IMR-90 (cell line): ENCODE results near the gene MFSD2A. TPM values are rescaled to one million over a fixed set of nuclear protein-coding genes. Genes with fewer than 3 reads are reported as not detected.

ENCODE experiments used
- ATAC-seq: fragments of 200-7000 bp; cut with Tn5 transposase; 2 replicates; pipeline ENCODE4 v1.9.1; 2020; ENCODE audit warnings: low read depth, mild to moderate bottlenecking, moderate library complexity
- Bru-seq: library from RNA; stranded (reverse); fragments of 400-500 nt; gene quantifications from one replicate; lab custom pipeline; 2021; lab: Mats Ljungman, UMichigan
- BruChase-seq, 2 experiments: library from RNA; stranded (reverse); fragments of 400-500 nt; gene quantifications; one replicate each; lab custom pipeline; 2021; lab: Mats Ljungman, UMichigan
- BruUV-seq: library from RNA; stranded (reverse); fragments of 400-500 nt; replicated peaks from 2 replicates; lab custom pipeline; 2021; lab: Mats Ljungman, UMichigan
- CTCF ChIA-PET: fragments of 300-600 bp; formaldehyde crosslinking; extraction: SDS; loops from one replicate; lab custom pipeline; 2021; ENCODE audit warnings: antibody characterized with exemption; lab: Yijun Ruan, JAX
- POLR2A ChIA-PET: fragments of 300-600 bp; sonication (Branson Sonifier 250); formaldehyde crosslinking; loops from one replicate; lab custom pipeline; 2022; ENCODE audit warnings: antibody characterized with exemption; ENCODE audit not compliant: unreplicated experiment; lab: Charles Lee
- DNase-seq: peaks from one replicate; pipeline ENCODE4 v3.0.0; 2013
- H2AFZ ChIP-seq: replicated peaks from 2 replicates; pipeline ENCODE3; 2013; ENCODE audit warnings: low read length, mild to moderate bottlenecking; ENCODE audit not compliant: poor library complexity
- H2AK5ac ChIP-seq: 2 replicates; pipeline ENCODE4 v1.6.1; 2013; ENCODE audit warnings: low read depth, low read length, inconsistent platforms
- H2AK9ac ChIP-seq: replicated peaks from 2 replicates; pipeline ENCODE3; 2013; ENCODE audit warnings: mild to moderate bottlenecking, low read depth, low read length, moderate library complexity; ENCODE audit not compliant: poor library complexity
- H2BK120ac ChIP-seq: 2 replicates; pipeline ENCODE4 v1.6.1; 2013; ENCODE audit warnings: low read depth, low read length, inconsistent platforms
- H2BK15ac ChIP-seq: 3 replicates; pipeline ENCODE4 v1.6.1; 2013; ENCODE audit warnings: low read depth, low read length, inconsistent platforms
- H2BK20ac ChIP-seq: 2 replicates; pipeline ENCODE4 v1.6.1; 2013; ENCODE audit warnings: low read depth, mild to moderate bottlenecking, inconsistent platforms, low read length, moderate library complexity
- H2BK5ac ChIP-seq: 2 replicates; pipeline ENCODE4 v1.6.1; 2013; ENCODE audit warnings: mild to moderate bottlenecking, low read depth, low read length, inconsistent platforms; ENCODE audit not compliant: poor library complexity, severe bottlenecking
- H3K14ac ChIP-seq: replicated peaks from 2 replicates; pipeline ENCODE4 v1.6.1; 2013; ENCODE audit warnings: low read depth, low read length, inconsistent platforms
- H3K18ac ChIP-seq: 2 replicates; pipeline ENCODE4 v1.6.1; 2013; ENCODE audit warnings: low read depth, low read length, control low read depth
- H3K23ac ChIP-seq: 2 replicates; pipeline ENCODE4 v1.6.1; 2013; ENCODE audit warnings: low read depth, low read length, inconsistent platforms
- H3K27ac ChIP-seq: 2 replicates; pipeline ENCODE4 v1.5.1; 2013; ENCODE audit warnings: mild to moderate bottlenecking, control low read depth, low read length; ENCODE audit not compliant: insufficient read depth
- H3K27me3 ChIP-seq: 2 replicates; pipeline ENCODE4 v1.6.1; 2013; ENCODE audit warnings: low read length; ENCODE audit not compliant: control insufficient read depth, insufficient read depth
- H3K36me3 ChIP-seq: 2 replicates; pipeline ENCODE4 v1.6.1; 2013; ENCODE audit warnings: low read length, mixed read lengths; ENCODE audit not compliant: control insufficient read depth, insufficient read depth
- H3K4ac ChIP-seq: 2 replicates; pipeline ENCODE4 v1.6.1; 2013; ENCODE audit warnings: low read depth, low read length, inconsistent platforms
- H3K4me1 ChIP-seq: 2 replicates; pipeline ENCODE4 v1.6.1; 2013; ENCODE audit warnings: low read length, mixed read lengths; ENCODE audit not compliant: control insufficient read depth, insufficient read depth
- H3K4me2 ChIP-seq: 2 replicates; pipeline ENCODE4 v1.6.1; 2013; ENCODE audit warnings: low read depth, mild to moderate bottlenecking, control low read depth, low read length, moderate library complexity
- H3K4me3 ChIP-seq: 2 replicates; pipeline ENCODE4 v1.5.1; 2013; ENCODE audit warnings: low read depth, mild to moderate bottlenecking, control low read depth, low read length, moderate library complexity; ENCODE audit not compliant: insufficient read depth
- H3K56ac ChIP-seq: 2 replicates; pipeline ENCODE4 v1.6.1; 2013; ENCODE audit warnings: low read length, inconsistent platforms; ENCODE audit not compliant: insufficient read depth; ENCODE audit errors: extremely low read depth
- H3K79me1 ChIP-seq, 2 experiments: 2 replicates each; pipeline ENCODE4 v1.6.1; 2013; ENCODE audit warnings: low read length in 2 of 2, inconsistent platforms in 1 of 2, low read depth in 1 of 2
- H3K9ac ChIP-seq: 2 replicates; pipeline ENCODE4 v1.6.1; 2013; ENCODE audit warnings: low read depth, low read length, control low read depth
- H3K9me1 ChIP-seq: 2 replicates; pipeline ENCODE4 v1.6.1; 2013; ENCODE audit warnings: low read length, inconsistent platforms; ENCODE audit not compliant: insufficient read depth
- H3K9me3 ChIP-seq: 2 replicates; pipeline ENCODE4 v1.6.1; 2013; ENCODE audit warnings: low read length; ENCODE audit not compliant: control insufficient read depth, insufficient read depth
- H4K20me1 ChIP-seq: 2 replicates; pipeline ENCODE4 v1.6.1; 2013; ENCODE audit warnings: low read length, inconsistent platforms; ENCODE audit not compliant: insufficient read depth
- H4K5ac ChIP-seq: 2 replicates; pipeline ENCODE4 v1.6.1; 2013; ENCODE audit warnings: mild to moderate bottlenecking, low read depth, low read length, control low read depth
- H4K8ac ChIP-seq, 2 experiments: 2 replicates each; pipeline ENCODE4 v1.6.1; 2013; ENCODE audit warnings: low read depth in 2 of 2, low read length in 2 of 2, control low read depth in 1 of 2, inconsistent platforms in 1 of 2
- H4K91ac ChIP-seq: 2 replicates; pipeline ENCODE4 v1.6.1; 2013; ENCODE audit warnings: low read depth, low read length, inconsistent platforms; ENCODE audit not compliant: insufficient read depth
- CEBPB ChIP-seq: IDR thresholded peaks from 2 replicates; pipeline ENCODE4 v1.6.1; 2012; ENCODE audit warnings: low read depth, low read length, improper control_type of control experiment
- CHD1 ChIP-seq: IDR thresholded peaks from 2 replicates; pipeline ENCODE4 v1.6.1; 2012; ENCODE audit warnings: low read depth, low read length, improper control_type of control experiment
- MAZ ChIP-seq: IDR thresholded peaks from 2 replicates; pipeline ENCODE4 v1.6.1; 2012; ENCODE audit warnings: low read depth, mild to moderate bottlenecking, low read length, improper control_type of control experiment, moderate library complexity, borderline replicate concordance
- MXI1 ChIP-seq: IDR thresholded peaks from 2 replicates; pipeline ENCODE4 v1.6.1; 2012; ENCODE audit warnings: low read depth, mild to moderate bottlenecking, low read length, moderate library complexity, borderline replicate concordance
- NFE2L2 ChIP-seq: fragments of 150-350 bp; IDR thresholded peaks from 2 replicates; pipeline ENCODE4 v1.6.1; 2016; ENCODE audit warnings: low read depth, mild to moderate bottlenecking, low read length
- POLR2A ChIP-seq: IDR thresholded peaks from 2 replicates; pipeline ENCODE4 v1.6.1; 2012; ENCODE audit warnings: mild to moderate bottlenecking, low read depth, low read length
- WGBS, 2 experiments: methylation state at CpG; one replicate each; pipeline versions ENCODE4 v1.1.5 to v1.1.7; 2013; ENCODE audit warnings: missing lambda C conversion rate in 2 of 2; ENCODE audit not compliant: insufficient read length in 1 of 2; ENCODE audit errors: extremely low coverage in 2 of 2; 5-methylcytosine and 5-hydroxymethylcytosine counted together
- dilution Hi-C: fragments of 300-500 bp; cut with HindIII; formaldehyde crosslinking; loops from one replicate; pipeline ENCODE4 v1.14.3; 2018; ENCODE audit warnings: low sequenced_read_pairs; ENCODE audit not compliant: unreplicated experiment
- in situ Hi-C: fragments of 300-500 bp; cut with MboI; formaldehyde crosslinking; loops from 3 replicates; pipeline ENCODE4 v1.14.3; 2019; ENCODE audit warnings: low sequenced_read_pairs, inconsistent platforms, mixed read lengths
- intact Hi-C: fragments of 100-400 bp; cut with micrococcal nuclease; formaldehyde crosslinking; loops from 2 replicates; pipeline ENCODE4 v1.10.0; 2022
- long read RNA-seq: library from polyadenylated mRNA; unstranded; transcript quantifications from one replicate; pipeline ENCODE4 v2.0.0, GENCODE V29; 2021; ENCODE audit not compliant: unreplicated experiment
- polyA plus RNA-seq, 3 experiments: library from polyadenylated mRNA; depleted of rRNA; stranded (reverse); fragments of >200 nt; gene quantifications; 2 replicates each; pipeline ENCODE4 v1.2.3, GENCODE V29; 2012; ENCODE audit warnings: low replicate concordance in 1 of 3
- total RNA-seq: library from RNA; depleted of rRNA; stranded (reverse); fragments of >200 nt; gene quantifications from 2 replicates; pipeline ENCODE4 v1.2.3, GENCODE V29; 2012; rRNA removed

Gene MFSD2A
- 5.0 and 5.7 TPM in 2 replicates for total RNA-seq
- 6.7 and 7.3 TPM in 2 replicates for polyA plus RNA-seq (2012; rRNA removed)
- 3.7 and 5.3 TPM in 2 replicates for polyA plus RNA-seq (2012; cell fraction: cytosol; rRNA removed)
- polyA plus RNA-seq (2012; cell fraction: nucleus; rRNA removed; ENCODE audit: low replicate concordance) = 13.7 and 18.4 TPM in 2 replicates
- percentile 55 among the genes with signal in this experiment for Bru-seq, nascent RNA
- BruChase-seq, experiment 1, labeled RNA remaining after a 6-hour chase = percentile 38 among the genes with signal in this experiment
- percentile 43 among the genes with signal in this experiment for BruChase-seq, experiment 2, labeled RNA remaining after a 2-hour chase
- long read RNA-seq, partial matches to known transcripts = 4 of 8 reads
- long read RNA-seq, other reads (novel, unspliced or antisense) = 1 of 8 reads

- no peak within 1 kb of the TSS for H3K18ac ChIP-seq
- WGBS, 2 experiments = 1% methylated on average over 32 of the region's 62 CpGs; no CpG with 5 or more reads in 1 of the 2 experiments
- 0 out of 3 replicates have a peak within 1 kb of the TSS, but pooled peaks have one; percentile 32 for H2BK15ac ChIP-seq
- peak within 1 kb of the TSS; percentile 60 for H2AK5ac ChIP-seq
- in situ Hi-C loops = no loop called here
- peaks cover 2% of the 10 kb centered on the region; the same call in 1 of the 2 replicates for H3K27me3 ChIP-seq
- peak within 1 kb of the TSS; percentile 54 for H3K4me3 ChIP-seq
- H3K4me1 ChIP-seq = peaks cover 9% of the 10 kb centered on the region
- peak within 1 kb of the TSS; percentile 92 for H2AFZ ChIP-seq
- H3K9ac ChIP-seq = peak within 1 kb of the TSS; percentile 47
- intact Hi-C loops = loop anchor here (5.0 kb wide), 1 partner anchor 38 kb away; no protein-coding TSS in a partner anchor
- ChIA-PET POLR2A (no interaction called here), CTCF (interaction anchor here (0.9 to 1.3 kb wide), 2 partner anchors 19 to 36 kb away, joined by 3 to 6 read pairs; no protein-coding TSS in a partner anchor)
- no peaks in the 10 kb centered on the region; the same call in 1 of the 2 replicates for H4K20me1 ChIP-seq
- H3K4ac ChIP-seq = peak within 1 kb of the TSS; percentile 72
- peaks cover 1% of the 10 kb centered on the region; the same call in 1 of the 2 replicates for H3K36me3 ChIP-seq
- DNase-seq (peak; percentile 89), ATAC-seq (peak; percentile 97)
- no peak within 1 kb of the TSS for H2BK20ac ChIP-seq
- dilution Hi-C loops = no loop called here
- H3K56ac ChIP-seq = no peak within 1 kb of the TSS
- peak within 1 kb of the TSS; percentile 62; the same call in 1 of the 2 replicates for H2BK120ac ChIP-seq
- H3K14ac ChIP-seq = peak within 1 kb of the TSS; percentile 52
- H3K79me1 ChIP-seq = peaks cover 0 to 19% of the 10 kb centered on the region in 2 experiments; a peak in 3 of 4 replicates
- no peak within 1 kb of the TSS for H4K5ac ChIP-seq
- H2AK9ac ChIP-seq = peak within 1 kb of the TSS; percentile 95
- peak within 1 kb of the TSS; percentile 18 to 87; a peak in 2 of 4 replicates for H4K8ac ChIP-seq
- H3K23ac ChIP-seq = peak within 1 kb of the TSS; percentile 75; the same call in 1 of the 2 replicates
- H3K9me1 ChIP-seq = peaks cover 8% of the 10 kb centered on the region
- no peak within 1 kb of the TSS for H2BK5ac ChIP-seq
- no peaks in the 10 kb centered on the region; the same call in 1 of the 2 replicates for H3K9me3 ChIP-seq
- H3K4me2 ChIP-seq = peak within 1 kb of the TSS; percentile 69
- no peak for TF ChIP-seq NFE2L2
- TF ChIP-seq POLR2A = peak; percentile 87
- peak; percentile 82; the same call in 1 of the 2 replicates for TF ChIP-seq MAZ
- no peak for TF ChIP-seq CEBPB
- peak; percentile 78 for TF ChIP-seq MXI1
- TF ChIP-seq CHD1 = no peak
- H3K27ac ChIP-seq = no peak within 1 kb of the TSS; the same call in 1 of the 2 replicates
- BruUV-seq = no TSS peak
- H4K91ac ChIP-seq = peak within 1 kb of the TSS; percentile 77; the same call in 1 of the 2 replicates
These were observed at the start of gene MFSD2A for GRCh38 chr1:39954870-39955546. Gene MFSD2A, plus strand, starts transcription at chr1:39955145. Its CDS starts 148 bp downstream, at chr1:39955293.
